Fibroblast of skin of scalp (primary cell): Measurements from ENCODE around the gene AGAP4.
"Not testable (repeated sequence)": the region's sequence is repeated elsewhere in the genome, so short reads cannot be mapped to it uniquely, and the experiment has no call there.

Source experiments
- DNase-seq: peaks from one replicate; pipeline ENCODE4 v3.0.0-alpha.2; 2013

The AGAP4 gene

DNA sequence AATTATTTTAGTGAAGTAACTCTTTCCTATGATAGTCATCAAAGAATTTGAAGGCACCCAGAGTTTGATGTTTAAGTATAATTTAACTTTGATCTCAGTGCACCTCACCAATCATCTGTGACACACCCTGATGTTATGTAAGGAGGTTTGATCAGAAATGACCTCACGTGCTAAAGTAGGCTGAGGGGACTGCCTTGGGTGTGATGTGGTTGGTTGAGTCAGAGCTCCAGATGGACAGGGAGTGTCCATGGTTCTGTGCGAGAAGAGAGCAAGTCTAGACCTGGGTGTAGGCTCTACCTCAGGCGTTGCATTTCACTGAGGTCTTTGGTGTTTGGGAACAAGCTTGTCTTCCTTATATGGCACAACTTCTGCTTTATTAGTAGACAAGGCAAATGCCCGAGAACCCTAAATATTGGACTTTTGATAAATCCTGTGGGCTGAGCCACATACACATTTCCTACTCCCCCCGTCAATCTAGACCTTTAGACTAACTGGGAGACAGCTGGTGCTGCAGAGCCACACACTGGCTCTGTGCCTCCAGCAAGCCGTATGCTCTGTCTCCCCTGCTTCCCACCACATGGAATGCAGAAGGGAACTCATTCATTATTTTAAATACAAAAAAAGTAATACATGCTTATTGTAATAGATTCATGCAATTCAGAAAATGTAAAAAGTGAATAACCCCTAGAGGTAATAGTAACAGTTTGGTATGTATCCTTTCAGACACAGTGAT is 56.4 kb downstream of the AGAP4 start:
- not testable (repeated sequence) for DNase-seq

DNA sequence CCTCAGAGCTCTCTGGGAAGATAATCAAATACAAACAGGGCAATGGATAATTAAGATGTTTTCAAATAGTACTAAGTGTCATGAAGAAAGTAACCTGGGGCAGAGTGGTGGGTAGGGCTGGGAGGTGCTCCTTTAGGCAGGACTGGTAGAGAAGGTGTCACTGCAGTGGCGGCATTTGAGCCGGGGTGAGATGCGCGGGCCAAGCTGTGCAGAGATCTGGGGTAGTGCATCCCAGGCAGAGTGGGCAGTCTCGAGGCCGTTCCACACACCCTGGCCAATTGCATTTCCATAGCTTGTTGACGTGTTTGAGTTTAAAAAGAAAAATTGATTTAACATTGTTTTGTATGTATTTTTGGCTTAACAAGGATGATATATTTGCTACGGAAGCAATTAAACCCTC is 57.3 kb downstream of the AGAP4 start:
- DNase-seq, result not testable (repeated sequence)

DNA sequence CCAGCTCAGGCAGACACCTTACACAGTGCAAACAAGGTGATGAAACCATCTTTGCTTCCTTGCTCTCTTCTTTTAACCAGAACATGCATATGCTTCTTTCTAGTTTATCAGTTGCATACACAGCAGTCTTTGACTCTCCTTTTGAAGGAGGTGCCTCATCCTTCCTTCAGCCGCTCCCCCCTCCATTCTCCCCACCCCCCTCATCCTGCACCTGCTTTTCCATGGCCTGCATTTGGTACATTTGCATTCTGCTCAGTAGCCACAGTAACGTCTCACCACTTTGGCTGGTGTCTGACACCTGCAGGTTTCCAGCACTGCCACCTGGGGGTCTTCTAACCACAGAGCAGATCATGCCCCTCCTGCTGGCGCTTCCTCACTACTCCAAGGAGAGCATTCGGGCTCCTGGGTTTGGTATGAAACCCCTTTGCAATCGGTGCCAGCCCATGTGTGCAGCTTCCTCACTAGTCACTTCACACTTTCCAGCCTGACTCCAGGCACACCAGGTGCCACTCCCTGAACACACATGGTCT is 60.0 kb downstream of the AGAP4 start:
- not testable (repeated sequence) for DNase-seq

DNA sequence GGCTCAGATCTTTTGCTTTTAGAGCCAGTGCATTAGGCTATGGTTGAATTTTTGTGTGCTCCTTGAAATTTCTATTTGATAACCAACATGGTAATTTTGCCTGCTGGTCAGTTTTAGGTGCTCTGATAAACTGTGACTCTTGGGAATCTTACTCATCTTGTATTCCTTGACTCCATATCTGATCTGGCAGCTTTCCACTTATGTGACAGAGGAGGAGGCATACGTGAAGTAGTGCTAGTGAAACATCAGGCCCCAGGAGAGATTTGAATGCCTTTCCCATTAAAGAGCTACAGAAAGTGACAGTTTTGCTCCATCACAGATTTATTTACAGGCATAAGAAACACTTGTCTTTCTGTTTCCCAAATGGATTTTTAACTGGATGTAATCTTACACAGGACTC is 61.1 kb downstream of the AGAP4 start:
- DNase-seq, result not testable (repeated sequence)
